ENCODE data around the gene PPP5C.
A peak's percentile ranks its signal among the peaks of the same experiment; 100 is the strongest.
"Not testable (repeated sequence)": the region's sequence is repeated elsewhere in the genome, so short reads cannot be mapped to it uniquely, and the experiment has no call there.

The PPP5C gene

GRCh38 chr19:46411088-46411924 lies 64.4 kb downstream of the PPP5C start:
- no peak for DNase-seq

GRCh38 chr19:46411925-46412649 lies 65.2 kb downstream of the PPP5C start:
- no peak for DNase-seq

GRCh38 chr19:46412650-46413261 lies 65.9 kb downstream of the PPP5C start:
- no peak for DNase-seq

GRCh38 chr19:46413262-46414031 lies 66.6 kb downstream of the PPP5C start, which contains the start of gene CCDC8:
Gene CCDC8, minus strand, starts transcription at chr19:46413564. Its CDS starts 754 bp downstream, at chr19:46412810.
- no peak for DNase-seq

- not testable (repeated sequence) for DNase-seq
Observed at GRCh38 chr19:46414899-46415298, 68.0 kb downstream of the PPP5C start.

- not testable (repeated sequence) for DNase-seq
Observed at GRCh38 chr19:46415804-46416709, 69.2 kb downstream of the PPP5C start.

GRCh38 chr19:46420056-46420455 lies 73.2 kb downstream of the PPP5C start:
- no peak for DNase-seq

- no peak for DNase-seq
Observed at GRCh38 chr19:46422344-46422743, 75.5 kb downstream of the PPP5C start.

GRCh38 chr19:46423188-46423587 lies 76.3 kb downstream of the PPP5C start:
- no peak for DNase-seq

GRCh38 chr19:46426035-46426505 lies 79.2 kb downstream of the PPP5C start:
- DNase-seq = no peak

- no peak for DNase-seq
Observed at GRCh38 chr19:46426506-46427162, 79.7 kb downstream of the PPP5C start.

GRCh38 chr19:46427518-46428045 lies 80.7 kb downstream of the PPP5C start:
- DNase-seq = no peak

- DNase-seq = peak; percentile 63
Observed at GRCh38 chr19:46428239-46429135, 81.6 kb downstream of the PPP5C start, which contains the start of gene PNMA8C. Gene PNMA8C, minus strand, starts transcription at chr19:46428936. Its CDS starts 577 bp downstream, at chr19:46428359.

GRCh38 chr19:46429999-46430398 lies 83.1 kb downstream of the PPP5C start:
- DNase-seq = no peak

GRCh38 chr19:46431824-46432223 lies 84.9 kb downstream of the PPP5C start:
- DNase-seq = no peak

- not testable (repeated sequence) for DNase-seq
Observed at GRCh38 chr19:46433470-46433869, 86.6 kb downstream of the PPP5C start.

- DNase-seq = no peak
Observed at GRCh38 chr19:46435009-46435408, 88.1 kb downstream of the PPP5C start.

GRCh38 chr19:46435689-46436088 lies 88.8 kb downstream of the PPP5C start:
- DNase-seq = not testable (repeated sequence)

Measured in CD4-positive, alpha-beta T cell treated with Interleukin-12 subunit alpha and Interleukin-12 subunit beta, for 1 hour (primary cell).